Measurements from ENCODE around the gene DHRS7.

GRCh38 chr14:60174352-60175254 lies 9.4 kb upstream of the DHRS7 start:
- TF ChIP-seq JUNB (IDR thresholded peaks at IDR 0.05; ENCODE audit: unreplicated experiment) (no peak), CTCF (conservative IDR thresholded peaks at IDR 0.05; ENCODE audit: low read depth in 2 of 2) (no peak), CREB1 (CRISPR knock-in tag; IDR thresholded peaks at IDR 0.05; ENCODE audit: low read depth) (no peak), POLR2AphosphoS5 (IDR thresholded peaks at IDR 0.05; ENCODE audit: low read depth) (no peak), REST (IDR thresholded peaks at IDR 0.05; ENCODE audit: unreplicated experiment) (no peak), EZH2phosphoT487 (IDR thresholded peaks at IDR 0.05; ENCODE audit: unreplicated experiment) (no peak)
